Tibial nerve (tissue), 4 donors: ENCODE data around the gene FGF9.

Experiments
- CTCF ChIP-seq, 5 experiments: fragments of 200-600 bp in 3 of 5; fragments of 450-650 bp in 2 of 5; sonication (generic) in 3 of 5; IDR thresholded peaks; one replicate each; pipeline ENCODE4 v1.5.1; 2016 to 2019; ENCODE audit warnings: antibody characterized with exemption in 5 of 5, mild to moderate bottlenecking in 3 of 5, moderate library complexity in 2 of 5
- EP300 ChIP-seq, 2 donors: sonication (generic); formaldehyde crosslinking; IDR thresholded peaks; one replicate each; pipeline ENCODE4 v1.6.1; 2017; ENCODE audit warnings: antibody characterized with exemption in 2 of 2, mild to moderate bottlenecking in 1 of 2
- POLR2A ChIP-seq, 2 donors: fragments of 450-650 bp; IDR thresholded peaks; one replicate each; pipeline ENCODE4 v1.6.1; 2017; ENCODE audit warnings: antibody characterized with exemption in 2 of 2, mild to moderate bottlenecking in 2 of 2, moderate library complexity in 2 of 2

GRCh38 chr13:21671620-21672286, 880 bp downstream of the FGF9 start:
- TF ChIP-seq CTCF (IDR thresholded peaks at IDR 0.05) (no peak), POLR2A (IDR thresholded peaks at IDR 0.05) (no peak), EP300 (IDR thresholded peaks at IDR 0.05) (no peak)
